ENCODE results near the gene FOXF1. TPM values are rescaled to one million over a fixed set of nuclear protein-coding genes. Genes with fewer than 3 reads are reported as not detected.

Gene FOXF1
- polyA plus RNA-seq (2013) = not detected

DNA sequence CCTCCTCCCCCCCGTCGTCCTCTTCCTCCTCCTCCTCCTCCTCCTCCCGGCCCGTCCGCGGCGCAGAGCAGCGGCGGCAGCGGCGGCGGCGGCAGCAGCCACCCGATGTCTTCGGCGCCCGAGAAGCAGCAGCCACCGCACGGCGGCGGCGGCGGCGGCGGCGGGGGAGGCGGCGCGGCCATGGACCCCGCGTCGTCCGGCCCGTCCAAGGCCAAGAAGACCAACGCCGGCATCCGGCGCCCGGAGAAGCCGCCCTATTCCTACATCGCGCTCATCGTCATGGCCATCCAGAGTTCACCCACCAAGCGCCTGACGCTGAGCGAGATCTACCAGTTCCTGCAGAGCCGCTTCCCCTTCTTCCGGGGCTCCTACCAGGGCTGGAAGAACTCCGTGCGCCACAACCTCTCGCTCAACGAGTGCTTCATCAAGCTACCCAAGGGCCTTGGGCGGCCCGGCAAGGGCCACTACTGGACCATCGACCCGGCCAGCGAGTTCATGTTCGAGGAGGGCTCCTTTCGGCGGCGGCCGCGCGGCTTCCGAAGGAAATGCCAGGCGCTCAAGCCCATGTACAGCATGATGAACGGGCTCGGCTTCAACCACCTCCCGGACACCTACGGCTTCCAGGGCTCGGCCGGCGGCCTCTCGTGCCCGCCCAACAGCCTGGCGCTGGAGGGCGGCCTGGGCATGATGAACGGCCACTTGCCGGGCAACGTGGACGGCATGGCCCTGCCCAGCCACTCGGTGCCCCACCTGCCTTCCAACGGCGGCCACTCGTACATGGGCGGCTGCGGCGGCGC lies at the start of gene FOXF1:
Gene FOXF1, plus strand, starts transcription at position 63 of the 797 bp plus-strand sequence. Its CDS starts 43 bp downstream, at position 106.
- Histone ChIP-seq H3K4me1 (ENCODE audit: control extremely low read depth in 1 of 4, control insufficient read depth in 4 of 4, insufficient read depth in 4 of 4, low read length in 3 of 4) (peaks cover 0 to 32% (median 20%) of the 10 kb centered on the region in 4 experiments), H3K9me3 (ENCODE audit: control extremely low read depth in 1 of 5, control insufficient read depth in 4 of 5, insufficient read depth in 2 of 5, low read depth in 1 of 5, low read length in 4 of 5) (peaks cover 0 to 4% (median 0%) of the 10 kb centered on the region in 5 experiments), H3K27me3 (replicated peaks in 2 of 5; ENCODE audit: control insufficient read depth in 4 of 5, insufficient read depth in 5 of 5, low read length in 4 of 5) (peaks cover 3 to 98% (median 54%) of the 10 kb centered on the region in 5 experiments), H3K27ac (ENCODE audit: insufficient read depth in 1 of 2, low read depth in 1 of 2, low read length in 2 of 2, poor library complexity in 1 of 2, severe bottlenecking in 2 of 2) (no peak within 1 kb of the TSS), H3K4me3 (ENCODE audit: control insufficient read depth in 1 of 7, extremely low read depth in 1 of 7, insufficient read depth in 4 of 7, low read depth in 2 of 7, low read length in 6 of 7) (peak within 1 kb of the TSS; percentile 41 to 76 (median 58)), H3K36me3 (ENCODE audit: control insufficient read depth in 4 of 4, insufficient read depth in 4 of 4, low read length in 3 of 4) (no peaks in the 10 kb centered on the region)
- CTCF ChIA-PET = no interaction called here
- POLR2A ChIA-PET = no interaction called here
- DNase-seq = peak in 2 of 3 donors; percentile 46 to 56
- WGBS (ENCODE audit: insufficient coverage) = 1% methylated on average over 62 of the region's 89 CpGs

DNA sequence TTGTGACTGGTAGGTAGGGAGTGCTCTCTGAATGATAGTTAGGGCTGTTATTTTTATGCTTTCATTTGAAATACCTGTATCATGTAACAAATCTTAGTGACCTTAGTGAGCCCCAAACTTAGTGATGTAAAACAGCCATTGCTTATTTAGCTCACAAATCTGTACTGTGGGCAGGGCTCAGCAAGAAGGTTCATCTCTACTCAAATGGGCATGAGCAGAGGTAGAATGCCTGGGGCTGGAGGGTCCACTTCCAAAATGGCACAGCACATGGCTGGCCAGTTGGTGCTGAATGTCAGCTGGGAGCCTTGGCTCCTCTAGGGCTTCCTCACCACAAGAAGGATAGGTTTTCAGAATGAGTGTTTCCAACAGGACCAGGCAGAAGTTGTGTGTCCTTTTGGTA lies 49.3 kb upstream of the FOXF1 start:
- H3K27ac ChIP-seq (ENCODE audit: insufficient read depth in 1 of 2, low read depth in 1 of 2, low read length in 2 of 2, poor library complexity in 1 of 2, severe bottlenecking in 2 of 2) = no peak overlapping the region
- CTCF ChIA-PET = no interaction called here

DNA sequence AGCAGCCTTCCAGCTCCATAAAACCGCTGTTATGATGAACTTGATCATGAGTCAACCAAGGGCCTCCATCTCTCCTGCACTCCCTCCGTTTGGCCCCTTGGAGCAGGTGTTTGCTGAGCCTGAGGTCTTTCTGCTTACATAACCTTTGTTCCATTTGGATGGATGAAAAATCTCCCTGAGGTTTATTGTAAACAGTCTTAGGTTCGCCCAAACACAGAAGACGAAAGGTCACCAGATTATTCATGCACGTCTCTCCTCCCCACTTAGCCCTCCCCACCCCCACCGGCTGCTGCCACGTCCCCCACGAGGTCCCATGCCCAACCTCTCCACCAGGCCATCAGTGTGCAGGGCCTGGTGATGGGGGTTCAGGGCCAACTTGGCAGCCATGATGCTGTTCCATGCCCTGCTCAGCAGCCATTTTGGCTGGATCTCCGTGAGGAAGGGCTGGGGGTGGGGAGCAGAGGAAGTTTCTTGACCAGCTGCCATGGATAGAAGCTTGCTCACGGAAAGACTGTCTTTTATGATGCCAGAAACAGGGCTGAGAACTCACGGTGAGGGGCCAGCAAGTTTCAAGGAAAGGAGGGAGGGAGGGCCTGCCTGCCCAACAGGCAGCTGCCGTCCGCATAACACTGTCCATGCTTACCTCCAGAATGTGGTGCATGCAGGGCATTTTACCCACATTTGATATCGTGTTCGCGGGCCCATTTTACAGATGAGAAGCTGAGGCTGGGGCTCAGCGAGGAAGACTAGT lies 47.8 kb upstream of the FOXF1 start:
- Histone ChIP-seq H3K4me3 (ENCODE audit: control insufficient read depth in 1 of 7, extremely low read depth in 1 of 7, insufficient read depth in 4 of 7, low read depth in 2 of 7, low read length in 6 of 7) (no peak overlapping the region), H3K9me3 (ENCODE audit: control extremely low read depth in 1 of 5, control insufficient read depth in 4 of 5, insufficient read depth in 2 of 5, low read depth in 1 of 5, low read length in 4 of 5) (peaks cover 0 to 16% (median 0%) of the 10 kb centered on the region in 5 experiments), H3K27ac (ENCODE audit: insufficient read depth in 1 of 2, low read depth in 1 of 2, low read length in 2 of 2, poor library complexity in 1 of 2, severe bottlenecking in 2 of 2) (no peak overlapping the region), H3K27me3 (replicated peaks in 2 of 5; ENCODE audit: control insufficient read depth in 4 of 5, insufficient read depth in 5 of 5, low read length in 4 of 5) (peaks cover 2 to 44% (median 3%) of the 10 kb centered on the region in 5 experiments), H3K4me1 (ENCODE audit: control extremely low read depth in 1 of 4, control insufficient read depth in 4 of 4, insufficient read depth in 4 of 4, low read length in 3 of 4) (no peaks in the 10 kb centered on the region), H3K36me3 (ENCODE audit: control insufficient read depth in 4 of 4, insufficient read depth in 4 of 4, low read length in 3 of 4) (no peaks in the 10 kb centered on the region)
- no peak for DNase-seq
- CTCF ChIA-PET = no interaction called here
- POLR2A ChIA-PET = no interaction called here
- 90% methylated on average over 13 of the region's 17 CpGs for WGBS (ENCODE audit: insufficient coverage)

More for the DNA sequence above, 49.3 kb upstream of the FOXF1 start:
- Histone ChIP-seq H3K4me3 (ENCODE audit: control insufficient read depth in 1 of 7, extremely low read depth in 1 of 7, insufficient read depth in 4 of 7, low read depth in 2 of 7, low read length in 6 of 7) (no peak overlapping the region), H3K36me3 (ENCODE audit: control insufficient read depth in 4 of 4, insufficient read depth in 4 of 4, low read length in 3 of 4) (no peaks in the 10 kb centered on the region), H3K9me3 (ENCODE audit: control extremely low read depth in 1 of 5, control insufficient read depth in 4 of 5, insufficient read depth in 2 of 5, low read depth in 1 of 5, low read length in 4 of 5) (peaks cover 0 to 16% (median 0%) of the 10 kb centered on the region in 5 experiments), H3K27me3 (replicated peaks in 2 of 5; ENCODE audit: control insufficient read depth in 4 of 5, insufficient read depth in 5 of 5, low read length in 4 of 5) (peaks cover 2 to 38% (median 8%) of the 10 kb centered on the region in 5 experiments), H3K4me1 (ENCODE audit: control extremely low read depth in 1 of 4, control insufficient read depth in 4 of 4, insufficient read depth in 4 of 4, low read length in 3 of 4) (no peaks in the 10 kb centered on the region)
- DNase-seq = no peak
- POLR2A ChIA-PET = no interaction called here

DNA sequence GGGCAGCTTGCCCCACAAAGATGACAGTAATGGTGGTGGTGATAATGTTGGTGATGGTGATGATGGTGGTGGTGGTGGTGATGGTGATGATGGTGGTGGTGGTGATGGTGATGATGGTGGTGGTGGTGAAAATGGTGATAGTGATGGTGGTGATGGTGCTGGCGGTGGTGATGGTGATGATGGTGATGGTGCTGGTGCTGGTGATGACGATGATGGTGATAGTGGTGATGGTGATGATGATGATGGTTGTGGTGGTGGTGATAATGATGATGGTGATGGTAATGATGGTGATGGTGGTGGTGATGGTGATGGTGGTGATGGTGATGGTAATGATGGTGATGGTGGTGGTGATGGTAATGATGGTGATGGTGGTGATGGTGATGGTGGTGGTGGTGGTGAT lies 46.3 kb upstream of the FOXF1 start:
- H3K36me3 ChIP-seq (ENCODE audit: control insufficient read depth in 4 of 4, insufficient read depth in 4 of 4, low read length in 3 of 4) = no peaks in the 10 kb centered on the region
- H3K9me3 ChIP-seq (ENCODE audit: control extremely low read depth in 1 of 5, control insufficient read depth in 4 of 5, insufficient read depth in 2 of 5, low read depth in 1 of 5, low read length in 4 of 5) = peaks cover 0 to 16% (median 0%) of the 10 kb centered on the region in 5 experiments

DNA sequence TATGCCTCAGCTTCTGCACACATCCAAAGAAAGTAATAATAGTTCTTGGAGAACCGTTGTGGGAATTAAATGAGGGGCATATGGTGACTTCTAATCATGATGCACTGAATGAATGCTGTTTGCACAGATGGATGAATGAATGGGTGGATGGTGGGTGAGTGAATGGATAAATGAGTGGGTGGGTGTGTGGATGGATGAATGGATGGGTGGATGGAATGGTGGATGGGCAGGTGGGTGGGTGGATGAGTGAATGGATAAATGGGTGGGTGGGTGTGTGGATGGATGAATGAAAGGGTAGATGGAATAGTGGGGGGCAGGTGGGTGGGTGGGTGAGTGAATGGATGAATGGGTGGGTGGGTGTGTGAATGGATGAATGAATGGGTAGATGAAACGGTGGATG lies 44.9 kb upstream of the FOXF1 start:
- Histone ChIP-seq H3K27ac (ENCODE audit: insufficient read depth in 1 of 2, low read depth in 1 of 2, low read length in 2 of 2, poor library complexity in 1 of 2, severe bottlenecking in 2 of 2) (no peak overlapping the region), H3K36me3 (ENCODE audit: control insufficient read depth in 4 of 4, insufficient read depth in 4 of 4, low read length in 3 of 4) (no peaks in the 10 kb centered on the region), H3K4me3 (ENCODE audit: control insufficient read depth in 1 of 7, extremely low read depth in 1 of 7, insufficient read depth in 4 of 7, low read depth in 2 of 7, low read length in 6 of 7) (no peak overlapping the region), H3K27me3 (replicated peaks in 2 of 5; ENCODE audit: control insufficient read depth in 4 of 5, insufficient read depth in 5 of 5, low read length in 4 of 5) (peaks cover 0 to 42% (median 0%) of the 10 kb centered on the region in 5 experiments), H3K4me1 (ENCODE audit: control extremely low read depth in 1 of 4, control insufficient read depth in 4 of 4, insufficient read depth in 4 of 4, low read length in 3 of 4) (no peaks in the 10 kb centered on the region), H3K9me3 (ENCODE audit: control extremely low read depth in 1 of 5, control insufficient read depth in 4 of 5, insufficient read depth in 2 of 5, low read depth in 1 of 5, low read length in 4 of 5) (peaks cover 0 to 15% (median 0%) of the 10 kb centered on the region in 5 experiments)
- 67% methylated on average over 2 of the region's 2 CpGs for WGBS (ENCODE audit: insufficient coverage)
- POLR2A ChIA-PET = no interaction called here
- CTCF ChIA-PET = no interaction called here
- no peak for DNase-seq

More for the DNA sequence above, 46.3 kb upstream of the FOXF1 start:
- CTCF ChIA-PET = no interaction called here
- POLR2A ChIA-PET = no interaction called here
- Histone ChIP-seq H3K27me3 (replicated peaks in 2 of 5; ENCODE audit: control insufficient read depth in 4 of 5, insufficient read depth in 5 of 5, low read length in 4 of 5) (peaks cover 0 to 42% (median 0%) of the 10 kb centered on the region in 5 experiments), H3K27ac (ENCODE audit: insufficient read depth in 1 of 2, low read depth in 1 of 2, low read length in 2 of 2, poor library complexity in 1 of 2, severe bottlenecking in 2 of 2) (no peak overlapping the region), H3K4me3 (ENCODE audit: control insufficient read depth in 1 of 7, extremely low read depth in 1 of 7, insufficient read depth in 4 of 7, low read depth in 2 of 7, low read length in 6 of 7) (no peak overlapping the region), H3K4me1 (ENCODE audit: control extremely low read depth in 1 of 4, control insufficient read depth in 4 of 4, insufficient read depth in 4 of 4, low read length in 3 of 4) (no peaks in the 10 kb centered on the region)
- 95% methylated on average over 2 of the region's 2 CpGs for WGBS (ENCODE audit: insufficient coverage)
- no peak for DNase-seq

DNA sequence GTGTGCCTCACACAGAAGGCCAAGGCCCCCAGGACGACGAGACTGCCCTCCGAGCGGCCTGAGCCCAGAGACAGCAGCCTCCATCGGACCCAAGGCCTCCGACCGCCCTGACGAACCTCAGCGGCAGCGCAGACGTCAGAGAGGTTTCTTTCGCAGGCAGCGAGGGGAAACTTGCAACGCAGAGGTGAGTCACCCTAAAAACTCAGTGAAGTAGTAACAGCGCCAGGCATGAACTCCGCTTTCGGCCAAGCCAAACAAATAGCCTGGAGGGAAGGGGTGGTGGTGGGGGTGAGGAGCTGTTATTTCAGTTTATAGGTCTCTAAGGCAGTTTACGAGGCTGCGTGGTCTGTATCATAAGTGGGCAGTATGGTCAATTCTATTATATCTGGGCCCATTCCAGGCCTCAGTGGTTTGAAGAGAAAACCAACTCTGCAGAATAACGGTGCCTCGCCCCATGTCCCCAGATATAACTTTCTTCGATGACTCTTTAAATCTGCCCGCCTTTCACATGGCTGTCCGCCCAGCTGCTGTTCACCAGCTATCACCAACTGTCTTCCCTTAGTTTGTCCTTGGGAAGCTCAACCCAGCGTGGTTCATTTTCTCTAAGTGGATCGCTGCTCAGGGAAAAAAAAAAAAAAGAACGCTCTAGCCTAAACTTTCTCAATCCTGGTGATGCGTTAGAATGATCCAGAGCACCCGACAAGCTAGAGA lies 43.5 kb upstream of the FOXF1 start:
- POLR2A ChIA-PET = no interaction called here
- no peak for DNase-seq
- H3K27me3 ChIP-seq (replicated peaks in 2 of 5; ENCODE audit: control insufficient read depth in 4 of 5, insufficient read depth in 5 of 5, low read length in 4 of 5) = peaks cover 0 to 45% (median 0%) of the 10 kb centered on the region in 5 experiments
- H3K4me1 ChIP-seq (ENCODE audit: control extremely low read depth in 1 of 4, control insufficient read depth in 4 of 4, insufficient read depth in 4 of 4, low read length in 3 of 4) = no peaks in the 10 kb centered on the region
- H3K27ac ChIP-seq (ENCODE audit: insufficient read depth in 1 of 2, low read depth in 1 of 2, low read length in 2 of 2, poor library complexity in 1 of 2, severe bottlenecking in 2 of 2) = no peak overlapping the region
- WGBS (ENCODE audit: insufficient coverage) = 94% methylated on average over 29 of the region's 29 CpGs
- no peak overlapping the region for H3K4me3 ChIP-seq (ENCODE audit: control insufficient read depth in 1 of 7, extremely low read depth in 1 of 7, insufficient read depth in 4 of 7, low read depth in 2 of 7, low read length in 6 of 7)
- H3K9me3 ChIP-seq (ENCODE audit: control extremely low read depth in 1 of 5, control insufficient read depth in 4 of 5, insufficient read depth in 2 of 5, low read depth in 1 of 5, low read length in 4 of 5) = peaks cover 0 to 7% (median 2%) of the 10 kb centered on the region in 5 experiments
- CTCF ChIA-PET = interaction anchor here (0.6 kb wide), 1 partner anchor 76 kb away, joined by 3 read pairs; no protein-coding TSS in a partner anchor
- H3K36me3 ChIP-seq (ENCODE audit: control insufficient read depth in 4 of 4, insufficient read depth in 4 of 4, low read length in 3 of 4) = no peaks in the 10 kb centered on the region
